ENCODE results near the gene PIM3. TPM values are rescaled to one million over a fixed set of nuclear protein-coding genes. Genes with fewer than 3 reads are reported as not detected.

Gene PIM3
- total RNA-seq, 2 donors from 2014 or later: 94.8 to 235 TPM

DNA sequence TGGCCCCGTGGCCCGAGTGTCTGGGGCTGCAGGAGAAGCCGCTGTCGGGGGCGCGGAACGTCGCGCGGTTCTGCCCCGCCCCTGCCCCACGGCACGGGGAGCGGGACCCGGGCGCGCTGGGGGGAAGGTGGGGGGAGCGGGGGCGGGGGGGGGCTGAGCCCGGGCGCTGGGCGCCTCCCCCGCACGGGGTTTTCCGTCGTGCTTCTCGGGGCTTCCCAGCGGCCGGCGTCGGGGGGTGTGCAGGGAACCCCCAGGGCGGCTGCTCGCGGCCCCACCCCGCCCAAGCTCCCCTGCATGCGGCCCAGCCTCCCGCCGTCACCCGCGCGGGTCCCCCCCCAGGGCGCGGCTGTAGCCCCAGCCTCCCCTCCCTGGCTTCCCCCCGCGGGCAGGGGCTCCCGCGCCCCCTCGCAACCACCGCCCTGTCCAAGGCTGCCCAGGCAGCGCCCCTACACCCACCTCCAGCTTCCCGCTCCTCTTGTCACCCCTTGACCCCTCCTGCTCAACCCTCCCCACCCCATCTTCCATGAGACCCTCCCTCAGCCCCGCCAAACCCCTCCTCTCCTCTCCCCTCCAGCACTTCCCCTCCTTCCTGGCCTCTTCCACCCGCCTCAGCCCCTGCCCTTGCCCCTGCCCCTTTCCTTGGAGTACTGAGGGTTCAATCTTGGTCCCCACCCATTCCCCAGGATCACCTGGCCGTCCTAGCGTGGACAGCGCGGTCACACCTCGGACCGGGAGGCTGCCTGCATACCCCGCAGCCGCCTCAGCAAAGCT lies 50.3 kb downstream of the PIM3 start:
- H3K9me3 Mint-ChIP-seq: no peaks in the 10 kb centered on the region
- peak overlapping the region; percentile 72 for H3K27ac Mint-ChIP-seq
- peaks cover 8% of the 10 kb centered on the region for H3K4me1 Mint-ChIP-seq
- ATAC-seq (replicated peaks): peak; percentile 57
- H3K27me3 Mint-ChIP-seq: peaks cover 9% of the 10 kb centered on the region
- no peaks in the 10 kb centered on the region for H3K36me3 Mint-ChIP-seq (ENCODE audit: low read depth)
- peak overlapping the region; percentile 75 for H3K4me3 Mint-ChIP-seq

DNA sequence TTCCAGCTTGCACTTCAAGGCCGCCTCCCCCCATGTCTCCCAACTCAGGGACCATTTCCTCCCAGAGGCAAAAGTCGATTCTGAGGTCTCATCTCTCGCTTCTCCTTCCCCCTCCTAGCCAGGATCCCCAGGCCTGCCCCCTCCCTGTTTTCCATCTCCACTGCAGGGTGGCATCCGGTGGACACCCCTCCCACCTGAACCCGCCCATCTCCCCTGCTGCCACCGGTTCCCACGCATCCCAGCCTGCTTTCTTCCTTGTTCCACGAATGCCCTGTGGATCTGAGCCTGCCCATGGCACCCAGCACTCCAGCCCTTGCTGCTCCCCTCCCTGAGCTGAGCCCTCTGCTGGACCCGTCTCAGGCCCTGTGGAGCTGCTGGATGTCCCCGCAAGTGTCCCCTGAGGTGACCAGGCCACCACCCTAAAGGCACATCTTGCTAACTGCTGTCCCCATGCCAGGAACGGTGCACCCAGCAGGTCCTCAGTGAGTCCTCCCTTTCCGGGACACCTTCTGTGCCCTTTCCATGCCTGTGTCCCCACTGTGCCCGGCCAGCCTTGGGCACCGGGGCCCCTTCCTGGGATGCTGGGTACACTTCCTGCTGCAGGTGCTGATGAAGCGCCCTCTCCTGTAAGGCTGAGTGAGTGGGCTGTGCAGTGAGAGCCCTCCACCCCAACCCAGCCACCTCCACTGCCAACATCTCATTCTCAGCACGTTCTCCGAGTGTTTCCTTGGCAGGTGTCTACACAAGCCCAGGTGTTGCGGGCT lies 51.1 kb downstream of the PIM3 start:
- H3K36me3 Mint-ChIP-seq (ENCODE audit: low read depth): no peaks in the 10 kb centered on the region
- ATAC-seq (replicated peaks): no peak
- H3K4me1 Mint-ChIP-seq: peaks cover 8% of the 10 kb centered on the region
- H3K27me3 Mint-ChIP-seq: peaks cover 9% of the 10 kb centered on the region
- H3K4me3 Mint-ChIP-seq: peak overlapping the region; percentile 75
- no peaks in the 10 kb centered on the region for H3K9me3 Mint-ChIP-seq
- H3K27ac Mint-ChIP-seq: peak overlapping the region; percentile 72

DNA sequence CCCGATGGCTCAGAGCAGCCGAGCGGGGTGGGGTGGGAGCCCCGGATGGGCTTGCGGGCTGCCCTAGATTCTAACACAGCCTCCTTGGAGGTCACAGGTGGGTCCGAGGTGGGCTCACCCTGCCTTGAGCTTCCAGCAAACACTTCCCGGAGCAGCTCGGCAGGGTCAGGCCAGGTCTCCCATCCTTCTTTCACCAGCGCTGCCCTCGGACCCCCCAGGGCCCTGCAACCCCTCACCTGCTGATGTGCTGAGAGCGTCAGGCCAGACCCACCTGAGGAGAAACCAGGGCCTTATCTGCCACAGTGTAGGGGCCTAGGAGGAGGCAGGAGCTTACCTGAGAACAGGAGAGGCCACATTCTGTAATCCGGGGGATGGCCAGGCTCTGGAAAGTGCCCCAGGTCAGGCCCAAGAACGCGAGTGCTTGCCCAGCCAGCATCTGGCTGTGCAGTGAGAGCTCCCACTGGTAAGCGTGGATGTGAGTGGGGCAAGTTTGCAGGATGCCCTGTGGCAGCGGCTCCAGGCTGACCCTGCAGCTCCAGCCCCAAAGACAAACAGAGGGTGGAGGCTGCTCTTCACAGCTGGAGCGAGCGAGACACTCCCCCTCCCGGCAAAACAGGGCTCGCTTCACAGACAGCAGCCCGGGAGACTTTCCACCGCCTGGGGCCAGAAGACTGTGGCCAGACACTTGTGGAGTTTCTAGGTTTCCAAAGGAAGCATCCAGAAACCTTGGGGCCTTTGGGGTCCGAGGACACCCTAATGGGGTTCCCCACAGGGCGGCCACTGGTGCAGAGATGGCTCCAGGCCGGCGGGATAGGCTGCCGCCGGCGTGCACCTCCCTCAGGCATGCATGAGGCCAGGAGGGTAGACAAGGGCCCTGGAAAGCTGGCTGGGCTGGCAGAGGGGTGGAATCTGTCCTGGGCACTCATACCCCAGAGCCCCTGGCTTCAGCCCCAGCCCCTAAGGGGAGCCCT lies 51.9 kb downstream of the PIM3 start, which contains the start of gene IL17REL:
IL17REL (minus strand) TSS at position 555 of the 971 bp plus-strand sequence; CDS start at position 436, 119 bp downstream.
- peaks cover 15% of the 10 kb centered on the region for H3K4me1 Mint-ChIP-seq
- peak within 1 kb of the TSS; percentile 75 for H3K4me3 Mint-ChIP-seq
- peaks cover 5% of the 10 kb centered on the region for H3K36me3 Mint-ChIP-seq (ENCODE audit: low read depth)
- H3K27me3 Mint-ChIP-seq: peaks cover 9% of the 10 kb centered on the region
- peak within 1 kb of the TSS; percentile 72 for H3K27ac Mint-ChIP-seq
- no peaks in the 10 kb centered on the region for H3K9me3 Mint-ChIP-seq
- ATAC-seq (replicated peaks): no peak

Other genes with a start within 250 kb of the PIM3 start
- 10 to 100 TPM; 43.4 to 43.8 TPM for gene BRD1, start 132.9 kb upstream of the PIM3 start, total RNA-seq
- 10 to 100 TPM; 27.1 to 28.5 TPM for gene ZBED4, start 106.9 kb upstream of the PIM3 start, total RNA-seq
- gene ALG12, start 42.3 kb upstream of the PIM3 start, total RNA-seq: 10 to 100 TPM; 19.5 to 21.9 TPM
- gene CRELD2, start 42.1 kb upstream of the PIM3 start, total RNA-seq: 10 to 100 TPM; 22.7 to 38.6 TPM
- under 1 TPM; 0.09 to 0.42 TPM for gene IL17REL, start 52.0 kb downstream of the PIM3 start, total RNA-seq
- not detected for gene TTLL8, start 97.5 kb downstream of the PIM3 start, total RNA-seq
- gene MLC1, start 124.7 kb downstream of the PIM3 start, total RNA-seq: under 1 TPM in 1 of 2 donors, not detected in 1; 0.13 TPM
- gene MOV10L1, start 129.2 kb downstream of the PIM3 start, total RNA-seq: not detected
- 10 to 100 TPM in 1 of 2 donors, 1 to 10 TPM in 1; 2.5 to 16.6 TPM for gene PANX2, start 210.0 kb downstream of the PIM3 start, total RNA-seq
- gene TRABD, start 225.1 kb downstream of the PIM3 start, total RNA-seq: 100 to 1,000 TPM in 1 of 2 donors, 10 to 100 TPM in 1; 70.1 to 116 TPM
- gene SELENOO, start 240.2 kb downstream of the PIM3 start, total RNA-seq: 10 to 100 TPM; 16.5 to 26.7 TPM